B cell (primary cell): ENCODE data around the gene RHOU. TPM values are rescaled to one million over a fixed set of nuclear protein-coding genes. Genes with fewer than 3 reads are reported as not detected.

Experiments
- ATAC-seq: fragments of 200-7000 bp; cut with Tn5 transposase; one replicate; pipeline ENCODE4 v1.10.0; 2021; ENCODE audit warnings: low read depth, mild to moderate bottlenecking, moderate number of reproducible peaks, moderate library complexity
- CTCF ChIA-PET: fragments of 350-600 bp; sonication (Branson Sonifier 250); formaldehyde crosslinking; loops from one replicate; lab custom pipeline; 2021; ENCODE audit warnings: antibody characterized with exemption, inconsistent platforms; lab: Charles Lee
- POLR2A ChIA-PET: fragments of 350-600 bp; sonication (Branson Sonifier 250); formaldehyde crosslinking; loops from one replicate; lab custom pipeline; 2021; ENCODE audit warnings: antibody characterized with exemption; lab: Charles Lee
- DNase-seq: peaks from one replicate; pipeline ENCODE4 v3.0.0; 2013
- H2AFZ ChIP-seq: 2 replicates; pipeline ENCODE4 v1.6.1; 2012; ENCODE audit warnings: mild to moderate bottlenecking, low read depth, low read length; ENCODE audit not compliant: insufficient read depth, poor library complexity, severe bottlenecking
- H3K27ac ChIP-seq, 2 donors: 1 replicate in 1 of 2; 2 replicates in 1 of 2; pipeline ENCODE4 v1.5.1; 2012 to 2013; ENCODE audit warnings: low read length in 2 of 2, mild to moderate bottlenecking in 2 of 2, moderate library complexity in 1 of 2
- H3K27me3 ChIP-seq, 4 experiments: fragments of 200-600 bp in 1 of 4; sonication (generic) in 1 of 4; replicated peaks in 1 of 4; 1 replicate in 2 of 4; 2 replicates in 2 of 4; pipeline versions ENCODE4 v1.6.1 to v1.7.0; 2013 to 2016; ENCODE audit warnings: low read length in 3 of 4, mild to moderate bottlenecking in 2 of 4, mixed read lengths in 1 of 4, moderate library complexity in 1 of 4; ENCODE audit not compliant: insufficient read depth in 4 of 4, control insufficient read depth in 3 of 4; ENCODE audit errors: control extremely low read depth in 1 of 4
- H3K36me3 ChIP-seq, 2 experiments: replicated peaks in 1 of 2; 1 replicate in 1 of 2; 2 replicates in 1 of 2; pipeline versions ENCODE4 v1.6.1 to v1.7.1; 2013; ENCODE audit warnings: low read length in 1 of 2; ENCODE audit not compliant: insufficient read depth in 2 of 2, control insufficient read depth in 1 of 2; ENCODE audit errors: control extremely low read depth in 1 of 2, extremely low read depth in 1 of 2
- H3K4me1 ChIP-seq, 2 donors: fragments of 200-600 bp in 1 of 2; sonication (generic) in 1 of 2; 1 replicate in 1 of 2; 2 replicates in 1 of 2; pipeline versions ENCODE4 v1.5.1 to v1.6.1; 2013 to 2017; ENCODE audit warnings: low read length in 2 of 2; ENCODE audit not compliant: control insufficient read depth in 2 of 2, insufficient read depth in 2 of 2
- H3K4me2 ChIP-seq: replicated peaks from 2 replicates; pipeline ENCODE3; 2012; ENCODE audit warnings: mild to moderate bottlenecking, low read depth, low read length; ENCODE audit not compliant: poor library complexity, severe bottlenecking
- H3K4me3 ChIP-seq, 5 experiments: fragments of 200-600 bp in 1 of 5; sonication (generic) in 1 of 5; 1 replicate in 3 of 5; 2 replicates in 2 of 5; pipeline versions ENCODE4 v1.5.1 to v1.7.0; 2011 to 2016; ENCODE audit warnings: low read length in 4 of 5, mild to moderate bottlenecking in 4 of 5, low read depth in 2 of 5, control low read depth in 1 of 5, moderate library complexity in 1 of 5; ENCODE audit not compliant: insufficient read depth in 1 of 5; ENCODE audit errors: control extremely low read depth in 1 of 5, extremely low read depth in 1 of 5
- H3K79me2 ChIP-seq: fragments of 200-600 bp; sonication (generic); one replicate; pipeline ENCODE4 v1.6.0; 2016; ENCODE audit warnings: low read length; ENCODE audit not compliant: control insufficient read depth, insufficient read depth
- H3K9ac ChIP-seq: fragments of 200-600 bp; sonication (generic); 2 replicates; pipeline ENCODE4 v1.6.1; 2017; ENCODE audit warnings: mild to moderate bottlenecking, low read length, moderate library complexity
- H3K9me3 ChIP-seq, 3 donors: one replicate each; pipeline versions ENCODE4 v1.6.1 to v1.7.1; 2013; ENCODE audit warnings: low read length in 2 of 3; ENCODE audit not compliant: control insufficient read depth in 2 of 3, insufficient read depth in 1 of 3; ENCODE audit errors: control extremely low read depth in 1 of 3
- H4K20me1 ChIP-seq: 2 replicates; pipeline ENCODE4 v1.6.0; 2012; ENCODE audit warnings: mild to moderate bottlenecking, low read length; ENCODE audit not compliant: insufficient read depth, control insufficient read depth, poor library complexity, severe bottlenecking
- H3K27ac Mint-ChIP-seq: one replicate; pipeline ENCODE4 v1.8.0; 2021; ENCODE audit warnings: mixed read lengths
- H3K27me3 Mint-ChIP-seq: one replicate; pipeline ENCODE4 v1.8.0; 2021; ENCODE audit warnings: mixed read lengths
- H3K4me1 Mint-ChIP-seq: one replicate; pipeline ENCODE4 v1.8.0; 2021; ENCODE audit warnings: mixed read lengths
- H3K4me3 Mint-ChIP-seq: one replicate; pipeline ENCODE4 v1.8.0; 2021; ENCODE audit warnings: mixed read lengths
- H3K9me3 Mint-ChIP-seq: one replicate; pipeline ENCODE4 v1.8.0; 2022; ENCODE audit warnings: mixed read lengths; ENCODE audit not compliant: insufficient read depth
- CTCF ChIP-seq: fragments of 200-600 bp; IDR thresholded peaks from one replicate; pipeline ENCODE4 v1.8.0; 2022; ENCODE audit warnings: antibody characterized with exemption, mild to moderate bottlenecking
- EZH2 ChIP-seq: IDR thresholded peaks from 2 replicates; pipeline ENCODE4 v1.6.1; 2012; ENCODE audit warnings: borderline replicate concordance, low read depth, mild to moderate bottlenecking, moderate library complexity, low read length; ENCODE audit not compliant: insufficient read depth, poor library complexity, severe bottlenecking
- WGBS: methylation state at CpG from one replicate; pipeline ENCODE4 v1.1.5; 2013; ENCODE audit warnings: missing lambda C conversion rate; ENCODE audit not compliant: insufficient coverage; 5-methylcytosine and 5-hydroxymethylcytosine counted together
- intact Hi-C: fragments of 100-400 bp; cut with micrococcal nuclease; formaldehyde crosslinking; loops from one replicate; pipeline ENCODE4 v1.10.0; 2022
- polyA plus RNA-seq: library from polyadenylated mRNA; depleted of rRNA; stranded (reverse); fragments of >200 nt; gene quantifications from 2 replicates; pipeline ENCODE4 v1.2.3, GENCODE V29; 2012
- total RNA-seq, 2 donors: library from RNA; stranded (reverse); fragments of 120-200 nt in 1 of 2; gene quantifications; 1 replicate in 1 of 2; 2 replicates in 1 of 2; pipeline versions ENCODE4 v1.2.3 to v1.2.4, GENCODE V29; 2013 to 2022

Gene RHOU
- total and polyA plus RNA-seq, 2 donors (not counting 1 experiment from before 2014, with no cell fraction given) = 0.12 TPM; not detected in 1

GRCh38 chr1:228723287-228723686 is 12.0 kb upstream of the RHOU start:
- no peak for DNase-seq
- Histone ChIP-seq H4K20me1 (no peaks in the 10 kb centered on the region), H3K36me3 (no peaks in the 10 kb centered on the region), H3K79me2 (no peaks in the 10 kb centered on the region), H3K9ac (no peak overlapping the region), H3K4me1 (no peaks in the 10 kb centered on the region), H2AFZ (no peak overlapping the region), H3K9me3 (no peaks in the 10 kb centered on the region), H3K4me2 (no peak overlapping the region), H3K27me3 (peaks cover 0 to 2% (median 0%) of the 10 kb centered on the region in 4 experiments), H3K27ac (no peak overlapping the region), H3K4me3 (no peak overlapping the region)
- ATAC-seq = no peak
- 87% methylated on average over 3 of the region's 6 CpGs for WGBS
- Mint-ChIP-seq H3K4me1 (no peaks in the 10 kb centered on the region), H3K9me3 (no peaks in the 10 kb centered on the region), H3K27ac (no peak overlapping the region), H3K27me3 (peaks cover 23% of the 10 kb centered on the region), H3K4me3 (no peak overlapping the region)
- intact Hi-C loops = no loop called here
- TF ChIP-seq EZH2 = no peak
- no peak for TF ChIP-seq CTCF
- ChIA-PET POLR2A (no interaction called here), CTCF (no interaction called here)

- 91% methylated on average over 3 of the region's 6 CpGs for WGBS
- Histone ChIP-seq H3K4me1 (no peaks in the 10 kb centered on the region), H3K27ac (no peak overlapping the region), H3K27me3 (peaks cover 0 to 2% (median 0%) of the 10 kb centered on the region in 4 experiments), H4K20me1 (no peaks in the 10 kb centered on the region), H2AFZ (no peak overlapping the region), H3K9me3 (no peaks in the 10 kb centered on the region), H3K4me3 (no peak overlapping the region), H3K9ac (no peak overlapping the region), H3K36me3 (no peaks in the 10 kb centered on the region), H3K79me2 (no peaks in the 10 kb centered on the region), H3K4me2 (no peak overlapping the region)
- Mint-ChIP-seq H3K9me3 (no peaks in the 10 kb centered on the region), H3K27me3 (peaks cover 23% of the 10 kb centered on the region), H3K4me1 (no peaks in the 10 kb centered on the region), H3K27ac (no peak overlapping the region), H3K4me3 (no peak overlapping the region)
- CTCF ChIA-PET = no interaction called here
- intact Hi-C loops = no loop called here
- TF ChIP-seq CTCF (no peak), EZH2 (no peak)
- no peak for DNase-seq
- no peak for ATAC-seq
- POLR2A ChIA-PET = no interaction called here
Observed at GRCh38 chr1:228723921-228724320, 11.4 kb upstream of the RHOU start.
